Stimulated activated CD8-positive, alpha-beta memory T cell treated with anti-CD3 and anti-CD28 coated beads, Interleukin-15, amount 100 ng/mL, for 24 hours (primary cell): Measurements from ENCODE around the gene KRT77.
"Not testable (repeated sequence)": the region's sequence is repeated elsewhere in the genome, so short reads cannot be mapped to it uniquely, and the experiment has no call there.

Source experiments
- DNase-seq: peaks from one replicate; pipeline ENCODE4 v3.0.0-alpha.2; 2020; ENCODE audit warnings: low read depth

Gene KRT77

DNA sequence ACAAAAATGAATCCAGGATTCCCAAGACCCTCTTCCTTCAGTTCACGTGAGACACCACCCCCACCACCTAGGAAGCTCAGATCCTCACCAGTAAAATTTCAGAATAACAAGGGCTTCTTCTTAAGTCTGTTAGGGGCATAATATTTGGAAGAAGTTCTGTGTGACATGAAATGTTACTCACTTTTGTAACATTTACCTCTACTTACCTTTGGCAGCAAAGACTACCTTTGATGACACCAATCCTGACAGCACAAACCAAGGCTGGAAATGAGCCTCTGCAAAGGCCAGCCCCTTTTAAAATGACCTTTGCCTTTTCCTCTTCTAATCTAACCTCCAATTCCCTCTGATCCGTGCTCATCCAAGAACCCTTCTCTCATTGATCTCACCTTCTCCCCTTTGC, 19.4 kb upstream of the KRT77 start:
- no peak for DNase-seq

DNA sequence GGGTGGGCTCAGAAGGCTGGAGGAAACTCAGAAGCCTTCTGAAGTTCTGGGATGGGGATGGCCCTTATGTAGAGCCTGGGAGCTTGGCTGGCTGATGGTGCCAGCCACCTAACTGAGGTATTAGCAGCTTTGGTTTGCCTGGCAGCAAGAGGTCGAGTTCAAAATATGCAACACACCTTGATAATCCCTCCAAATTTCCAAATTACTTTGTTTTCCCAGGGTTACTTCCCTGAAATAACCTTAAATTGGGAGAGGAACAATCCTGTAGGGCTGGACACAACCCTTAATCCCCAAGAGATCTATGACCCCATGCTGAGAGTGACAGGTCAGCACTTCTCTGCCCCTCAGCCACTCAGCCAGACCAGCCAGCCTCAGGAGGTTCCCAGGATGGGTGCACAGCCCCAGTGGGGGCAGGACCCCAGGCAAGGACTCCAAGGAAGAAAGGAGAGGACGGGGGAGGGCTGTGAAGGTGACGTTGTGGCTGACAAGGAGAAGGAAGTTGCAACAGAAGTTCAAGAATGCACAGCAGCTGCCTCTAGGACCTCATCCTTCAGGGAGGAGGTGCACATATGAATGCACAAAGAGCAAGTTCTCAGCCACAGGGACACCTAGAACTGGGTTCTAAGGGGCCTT, 18.6 kb upstream of the KRT77 start:
- DNase-seq: no peak

DNA sequence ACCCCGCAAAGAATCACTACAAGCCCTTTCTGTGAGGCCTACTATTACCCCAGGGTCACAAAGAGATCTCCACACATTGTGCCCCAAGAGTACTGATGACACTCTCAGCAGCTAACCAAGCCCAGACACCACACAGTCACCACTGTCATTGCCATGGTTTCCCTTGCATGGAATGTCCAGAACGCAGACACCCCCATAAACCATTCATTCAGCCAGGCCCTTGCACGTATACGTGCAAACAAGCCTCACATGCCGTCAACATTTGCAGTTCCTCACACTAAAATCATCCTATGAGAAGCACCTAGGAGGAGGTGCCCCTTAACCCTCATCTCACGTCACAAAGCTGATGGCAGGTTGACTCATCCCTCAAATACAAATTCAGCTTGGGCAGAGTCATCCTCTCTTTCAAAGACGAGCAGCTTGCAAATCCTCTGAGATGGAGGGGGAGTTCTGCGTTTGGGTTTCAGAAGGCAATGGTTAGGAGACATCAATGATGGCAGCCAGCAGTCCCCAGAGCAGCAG, 17.1 kb upstream of the KRT77 start:
- DNase-seq: no peak

DNA sequence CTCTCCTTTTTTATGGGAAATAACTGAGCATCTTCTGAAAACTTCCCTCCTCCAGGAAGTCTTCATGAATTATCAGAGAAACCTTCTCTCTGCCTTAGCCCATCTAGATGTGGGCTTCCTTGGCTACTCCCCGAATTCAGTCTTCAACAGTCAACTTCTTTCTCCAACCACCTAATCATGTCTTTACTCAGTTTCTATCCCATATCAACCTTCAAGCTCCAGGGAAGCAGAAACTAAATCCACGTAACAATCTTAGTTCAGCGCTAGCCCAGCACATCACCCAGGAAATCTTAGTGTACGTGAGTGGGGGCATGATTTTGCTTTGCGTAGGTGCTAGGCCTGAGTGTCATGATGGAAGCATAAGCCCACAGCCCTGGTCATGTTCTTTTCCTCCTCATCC, 12.7 kb upstream of the KRT77 start:
- no peak for DNase-seq

DNA sequence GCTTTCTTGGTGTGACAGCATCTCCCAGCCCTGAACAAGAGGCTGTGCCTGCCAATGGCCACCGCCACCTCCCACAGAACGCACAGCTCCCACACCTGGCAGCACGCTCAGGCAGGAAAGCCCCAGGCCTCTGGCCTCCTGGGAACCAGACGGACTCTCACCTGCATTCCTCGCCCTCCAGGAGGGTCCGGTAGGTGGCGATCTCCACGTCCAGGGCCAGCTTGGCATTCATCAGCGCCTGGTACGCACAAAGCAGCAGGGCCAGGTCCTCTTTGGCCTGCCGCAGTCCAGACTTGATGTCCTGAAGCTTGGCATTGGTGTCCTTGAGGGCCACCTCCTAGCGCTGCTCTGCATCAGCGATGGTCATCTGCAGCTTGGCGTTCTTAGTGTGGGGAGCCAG, 12.1 kb upstream of the KRT77 start:
- DNase-seq: no peak

DNA sequence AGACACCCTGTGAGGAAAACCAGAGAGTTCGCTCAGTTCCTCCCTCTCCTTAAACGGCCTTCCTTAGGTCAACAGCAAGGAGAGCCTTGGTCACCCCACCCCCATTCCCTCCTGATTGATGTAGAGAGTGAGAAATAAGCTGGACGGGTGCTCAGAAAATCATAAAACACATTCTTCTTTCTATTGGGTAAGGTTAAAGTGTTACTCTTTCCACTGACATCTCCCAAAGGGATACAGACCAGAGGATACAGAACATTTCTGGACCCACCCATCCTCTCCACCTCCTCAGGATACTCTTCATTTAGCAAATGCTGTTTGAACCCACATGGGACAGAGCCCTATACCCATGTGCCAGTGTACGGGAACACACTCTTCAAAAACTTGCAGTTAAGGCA, 11.6 kb upstream of the KRT77 start:
- no peak for DNase-seq

DNA sequence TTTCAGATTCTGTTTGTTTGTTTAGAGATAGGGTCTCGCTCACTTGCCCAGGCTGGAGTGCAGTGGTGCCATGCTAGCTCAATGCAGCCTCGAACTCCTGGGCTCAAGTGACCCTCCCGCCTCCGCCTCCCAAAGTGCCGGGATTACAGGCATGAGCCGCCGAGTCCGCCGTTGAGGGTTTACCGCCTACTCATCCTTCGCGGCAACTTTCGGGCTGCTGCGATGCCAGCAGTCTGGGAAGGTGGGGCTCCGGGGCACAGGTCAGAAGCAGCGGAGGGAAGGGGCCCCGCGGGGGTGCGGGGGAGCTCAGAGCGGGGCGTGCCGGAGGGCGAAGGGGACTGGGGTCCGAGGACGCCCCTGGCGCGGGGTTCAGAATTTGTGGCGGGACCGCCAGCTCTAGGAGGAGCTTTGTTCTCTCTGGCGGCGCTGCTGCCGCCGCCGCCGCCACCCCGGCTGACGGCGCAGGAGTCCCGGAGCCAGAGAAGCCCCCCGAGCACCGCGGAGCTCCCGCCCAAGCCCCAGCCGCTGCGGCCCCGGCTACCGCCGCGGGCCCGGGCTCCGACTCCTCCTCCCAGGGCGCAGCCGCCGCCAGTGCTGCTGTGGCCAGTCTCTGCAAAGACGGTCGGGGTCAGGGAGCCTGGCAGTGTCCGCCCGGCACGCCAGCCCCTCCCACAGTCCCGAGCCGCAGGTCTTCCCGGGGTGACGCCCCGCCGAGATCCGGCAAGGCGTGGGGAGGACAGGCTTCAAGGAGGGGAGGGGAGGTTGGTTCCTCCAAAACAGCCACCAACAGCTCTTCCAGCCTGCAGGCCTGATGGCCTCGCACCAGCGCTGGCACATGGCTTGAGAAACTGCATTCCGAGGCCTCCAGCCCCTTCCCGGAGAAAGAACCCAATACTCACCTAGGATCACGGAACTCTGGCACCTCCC, 10.9 kb upstream of the KRT77 start:
- DNase-seq: no peak

DNA sequence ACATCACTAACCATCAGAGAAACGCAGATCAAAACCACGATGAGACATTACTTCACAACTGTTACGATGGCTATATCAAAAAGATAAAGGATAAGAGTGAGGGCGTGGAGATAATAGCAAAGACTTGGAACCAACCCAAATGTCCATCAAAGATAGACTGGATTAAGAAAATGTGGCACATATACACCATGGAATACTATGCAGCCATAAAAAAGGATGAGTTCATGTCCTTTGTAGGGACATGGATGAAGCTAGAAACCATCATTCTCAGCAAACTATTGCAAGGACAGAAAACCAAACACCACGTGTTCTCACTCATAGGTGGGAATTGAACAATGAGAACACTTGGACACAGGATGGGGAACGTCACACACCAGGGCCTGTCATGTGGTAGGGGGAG, 8.8 kb upstream of the KRT77 start:
- DNase-seq: not testable (repeated sequence)

DNA sequence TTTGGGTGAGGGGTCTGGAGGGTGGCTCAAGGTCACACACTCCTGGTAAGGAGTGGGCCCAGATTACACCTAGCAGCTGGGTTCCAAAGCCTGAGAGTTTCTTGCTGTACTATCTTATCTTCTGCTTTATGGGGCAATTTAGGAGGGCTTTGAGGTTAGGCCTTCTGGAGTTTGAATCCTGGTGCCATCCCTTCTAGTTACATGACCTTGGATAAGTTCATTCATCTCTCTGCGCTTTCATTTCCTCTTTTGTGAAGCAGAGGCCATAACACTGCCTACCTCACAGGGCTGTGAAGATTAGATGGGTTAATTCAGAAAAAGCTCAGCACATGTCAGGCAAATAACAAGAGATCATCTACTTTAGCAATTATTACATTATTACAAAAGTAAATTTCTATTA, 7.4 kb upstream of the KRT77 start:
- DNase-seq: no peak

DNA sequence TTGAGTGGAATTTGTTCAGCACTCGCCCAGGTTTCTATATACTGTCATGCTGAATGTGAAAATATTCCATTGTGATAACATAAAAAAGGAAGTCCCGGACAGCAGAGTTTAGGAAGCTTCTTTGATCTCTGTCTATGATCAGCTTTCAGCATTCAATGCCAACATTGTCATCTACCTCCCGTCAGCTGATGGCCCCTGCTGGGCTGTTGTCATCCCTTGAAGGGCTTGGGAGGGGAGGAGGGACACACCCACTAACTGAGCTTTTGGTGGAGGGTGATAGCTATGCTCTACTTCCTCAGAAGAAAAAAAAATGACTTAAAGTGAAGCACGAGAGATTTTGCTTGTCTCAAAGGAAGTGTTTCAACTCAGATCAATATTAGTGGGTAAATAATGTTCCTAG, 4.7 kb upstream of the KRT77 start:
- no peak for DNase-seq

DNA sequence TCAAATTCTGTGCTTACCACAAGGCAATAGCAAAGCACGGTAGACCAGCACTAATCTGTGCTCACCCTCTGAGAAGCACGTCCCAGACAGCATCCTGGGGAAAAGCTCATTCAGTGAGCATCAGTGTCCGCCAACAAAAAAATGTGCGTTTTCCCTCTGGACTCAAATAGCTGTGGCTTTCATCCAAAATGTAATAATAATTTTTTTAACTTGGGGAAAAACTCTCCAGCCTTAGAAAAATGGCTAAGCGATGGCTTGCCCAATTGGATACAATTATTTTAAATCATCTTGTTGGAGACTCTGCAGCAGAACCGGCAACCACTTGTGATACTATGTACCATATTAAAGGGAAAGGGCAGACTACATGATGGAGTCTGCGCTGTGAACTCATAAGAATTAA, 1.1 kb upstream of the KRT77 start:
- DNase-seq: no peak

DNA sequence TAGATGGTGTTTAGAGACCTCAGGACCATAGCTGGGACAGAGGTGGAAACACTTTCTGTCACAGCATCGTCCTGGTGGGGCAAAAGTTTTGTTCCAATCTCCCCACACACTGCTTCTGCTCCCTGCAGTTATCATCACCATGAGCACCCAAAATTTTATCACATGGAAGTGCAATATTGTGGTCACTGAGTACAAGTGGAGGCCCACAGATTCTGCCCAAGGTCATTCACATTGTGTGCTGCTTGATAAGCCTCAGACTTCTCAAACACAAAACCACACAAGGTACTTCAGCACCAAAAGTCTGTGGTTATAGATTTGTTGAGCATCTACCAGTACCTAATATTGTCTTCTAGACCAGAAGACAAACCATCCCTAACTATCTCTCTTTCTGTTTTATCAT, 554 bp upstream of the KRT77 start:
- no peak for DNase-seq

DNA sequence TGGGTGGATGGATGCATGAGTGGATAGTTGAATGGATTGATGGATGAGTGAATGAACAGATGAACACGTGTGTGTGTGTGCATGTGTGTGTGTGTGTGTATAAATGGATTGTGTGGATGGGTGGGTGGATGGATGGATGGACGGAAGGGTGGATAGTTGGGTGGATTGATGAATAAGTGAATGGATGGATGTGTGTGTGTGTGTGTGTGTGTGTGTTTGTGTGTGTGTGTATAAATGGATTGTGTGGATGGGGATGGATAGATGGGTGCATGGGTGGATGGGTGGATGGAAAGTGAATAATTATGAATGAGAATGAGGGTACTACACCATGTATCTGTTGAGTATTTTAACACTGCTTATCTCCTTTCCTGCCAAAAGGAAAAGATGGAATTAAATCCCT, 986 bp downstream of the KRT77 start:
- no peak for DNase-seq

DNA sequence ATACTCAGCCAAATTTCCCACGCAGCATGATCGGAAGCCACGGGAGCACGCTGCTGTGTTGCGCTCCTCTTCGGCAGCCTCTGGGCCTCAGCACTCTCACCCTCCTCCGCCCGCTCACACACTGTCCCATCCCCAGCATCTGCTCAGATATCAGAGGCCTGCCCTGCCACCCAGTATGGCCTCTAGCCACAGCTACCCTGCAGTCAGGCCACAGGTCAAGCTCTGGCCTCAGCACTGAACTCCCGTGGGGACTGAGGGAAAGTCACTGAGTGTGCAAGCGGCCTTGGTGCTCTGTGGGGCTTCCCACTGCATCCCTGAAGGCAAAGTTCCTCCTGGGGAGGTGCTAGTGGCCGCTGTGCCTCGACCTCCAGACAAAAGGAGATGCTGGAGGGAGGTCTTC, 2.0 kb downstream of the KRT77 start:
- no peak for DNase-seq

DNA sequence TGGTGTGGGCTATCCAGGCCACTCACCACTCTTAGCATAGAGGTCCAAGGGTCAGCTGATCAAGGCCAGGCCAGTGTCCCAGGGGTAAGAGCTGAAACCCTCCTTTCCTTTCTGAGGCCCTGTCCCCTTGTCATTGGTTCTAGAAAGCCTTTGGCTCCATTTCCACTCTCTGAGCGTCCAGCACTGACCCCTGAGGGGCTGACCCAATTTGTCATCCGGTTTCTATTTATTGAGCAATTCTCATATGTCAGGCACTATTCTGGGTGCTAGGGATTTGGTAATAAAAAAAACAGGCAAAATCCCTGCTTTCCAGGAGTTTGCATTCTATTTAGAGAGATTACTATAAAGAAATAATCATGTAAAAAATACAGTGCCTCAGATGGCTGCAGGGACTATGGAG, 3.4 kb downstream of the KRT77 start:
- no peak for DNase-seq

DNA sequence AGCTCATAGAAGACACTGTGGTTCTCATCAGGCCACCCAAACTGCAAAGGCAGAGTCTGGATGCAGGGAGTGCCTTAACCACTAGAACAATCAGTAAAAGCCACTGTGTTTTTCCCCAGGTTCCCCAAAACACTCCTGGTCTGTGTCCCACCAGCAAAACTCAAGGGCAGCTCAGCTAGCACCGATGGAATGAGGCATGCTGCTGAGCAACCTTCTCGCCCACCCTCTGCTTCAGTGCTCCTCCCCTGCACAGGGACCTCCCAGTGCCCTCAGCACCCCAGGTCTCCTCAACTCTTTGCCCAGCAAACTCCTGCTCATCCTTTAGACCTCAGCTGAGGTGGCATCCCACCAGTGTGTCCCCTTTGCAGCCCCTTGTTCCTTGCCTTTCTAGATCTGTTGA, 4.0 kb downstream of the KRT77 start:
- no peak for DNase-seq

DNA sequence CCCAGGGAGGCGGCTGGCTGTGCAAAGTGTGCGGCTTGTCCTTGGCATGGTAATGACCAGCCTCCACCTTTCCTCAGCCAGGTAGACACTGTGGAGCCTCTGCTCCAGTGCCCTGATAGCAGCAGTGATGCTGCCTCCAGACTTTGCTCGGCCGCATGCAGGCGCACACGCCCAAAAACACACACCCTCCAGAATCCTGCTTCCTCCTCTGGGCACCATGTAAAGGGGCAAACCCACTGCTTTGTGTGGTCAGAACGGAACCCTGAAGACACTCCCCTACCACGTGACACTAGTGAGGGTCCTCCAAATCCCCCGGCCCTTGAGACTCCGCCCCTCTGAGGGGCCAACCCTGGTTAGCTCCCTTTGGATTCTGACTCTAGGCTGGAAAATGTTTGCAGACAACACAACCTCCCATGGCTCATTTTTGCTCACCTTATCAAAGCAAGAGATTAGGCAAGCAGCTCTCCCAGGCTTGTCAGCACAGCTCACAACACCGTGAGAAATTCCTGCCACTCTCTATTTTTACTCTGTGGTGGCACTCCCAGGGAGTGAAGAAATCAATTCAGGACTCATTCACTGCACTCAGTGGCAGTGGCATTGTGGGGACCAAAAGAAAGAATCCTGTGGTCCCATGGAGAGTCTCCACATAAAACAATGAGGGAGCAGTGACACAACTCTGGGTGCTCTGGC, 4.5 kb downstream of the KRT77 start:
- no peak for DNase-seq

DNA sequence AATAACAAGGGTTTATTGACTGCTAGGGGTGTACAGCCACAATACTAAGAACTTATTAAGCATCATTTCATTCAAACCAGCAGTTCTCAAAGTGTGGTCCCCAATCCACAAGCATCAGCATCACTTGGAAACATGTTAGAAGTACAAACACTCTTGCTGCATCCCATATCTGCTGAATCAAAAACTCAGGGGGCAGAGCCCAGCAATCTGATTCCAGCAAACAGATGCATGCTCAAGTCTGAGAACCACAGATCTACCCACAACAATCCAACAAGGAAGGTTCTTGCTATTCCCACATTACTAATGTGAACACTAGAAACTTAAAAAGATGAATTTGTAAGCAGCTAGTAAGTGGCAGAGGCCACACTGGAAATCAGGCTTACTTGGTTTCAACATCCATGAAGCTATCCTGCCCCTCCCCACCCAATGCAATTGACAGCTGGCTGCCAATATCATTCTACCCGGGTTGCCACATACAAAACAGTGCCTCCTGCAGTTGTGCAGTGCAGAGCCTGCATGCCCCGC, 6.2 kb downstream of the KRT77 start:
- DNase-seq: no peak

DNA sequence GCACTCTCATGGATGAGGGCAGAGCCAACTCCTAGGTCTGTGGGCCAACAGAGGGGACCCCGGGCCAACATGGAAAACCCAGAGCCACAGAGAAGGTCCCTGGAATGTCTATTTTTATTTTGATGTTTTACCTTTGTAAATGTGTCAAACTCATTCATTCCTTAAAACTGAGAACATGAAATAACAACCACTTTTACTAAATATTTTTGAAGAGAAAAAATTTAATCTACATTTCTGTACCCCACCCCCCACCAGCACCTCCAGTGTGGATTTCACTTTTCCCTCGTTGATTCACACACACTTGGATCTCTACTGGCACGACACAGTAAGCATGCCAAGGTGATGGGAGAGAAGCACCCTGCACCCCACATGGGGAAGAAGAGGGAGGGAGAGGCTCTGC, 6.7 kb downstream of the KRT77 start:
- no peak for DNase-seq

DNA sequence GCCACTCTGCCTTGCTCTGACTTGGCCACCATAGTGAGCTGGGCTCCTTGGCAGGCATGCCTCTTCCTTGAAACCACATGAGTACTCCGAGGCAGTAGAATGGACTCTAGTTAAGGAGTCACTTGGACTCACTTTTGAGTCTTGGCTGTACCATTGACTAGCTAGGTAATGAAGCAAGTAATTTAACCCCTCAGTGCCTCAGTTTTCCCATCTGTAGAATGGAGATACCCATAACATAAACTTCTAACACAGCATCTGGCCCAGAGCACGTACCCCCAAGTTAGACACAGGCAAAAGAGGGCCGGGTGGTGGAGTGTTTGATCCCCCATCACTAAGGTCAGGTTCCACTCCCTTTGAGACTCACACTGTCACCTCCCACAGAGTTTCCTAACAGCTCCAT, 8.3 kb downstream of the KRT77 start:
- no peak for DNase-seq

DNA sequence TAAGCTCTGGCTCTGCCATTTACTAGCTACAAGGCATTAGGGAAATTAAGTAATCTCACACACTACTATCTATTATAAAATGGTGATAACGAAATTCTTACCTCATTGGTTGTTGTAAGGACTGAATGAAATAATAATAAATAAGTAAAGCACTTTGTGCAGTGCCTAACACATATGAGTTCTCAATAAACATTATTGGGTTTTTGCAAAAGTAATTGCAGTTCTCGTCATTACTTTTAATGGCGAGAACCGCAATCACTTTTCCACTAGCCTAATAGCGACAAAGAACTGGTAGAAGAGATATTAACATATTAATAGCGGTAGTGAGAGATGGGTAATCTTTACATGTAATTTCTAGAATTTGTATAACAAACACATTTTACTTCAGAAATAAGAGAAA, 9.2 kb downstream of the KRT77 start:
- no peak for DNase-seq

DNA sequence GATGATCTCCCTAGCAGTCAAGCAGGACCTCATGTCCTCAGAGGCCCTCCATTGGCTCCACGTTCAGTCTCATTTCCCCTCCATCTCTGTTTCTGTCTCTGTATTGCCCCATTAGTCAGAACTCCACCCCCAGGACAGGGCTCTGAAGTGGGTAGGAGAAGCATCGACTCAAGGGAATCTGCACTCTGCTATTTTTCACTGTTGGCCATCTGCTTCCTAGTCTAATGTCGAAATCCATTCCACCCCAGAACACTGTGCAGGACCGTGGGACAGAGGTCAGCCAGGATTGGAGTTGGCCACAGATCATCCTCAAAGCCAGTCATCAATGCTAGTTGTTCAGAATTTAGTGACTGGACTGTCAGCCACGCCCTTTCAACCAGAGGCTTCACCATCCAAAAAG, 10.1 kb downstream of the KRT77 start:
- no peak for DNase-seq

DNA sequence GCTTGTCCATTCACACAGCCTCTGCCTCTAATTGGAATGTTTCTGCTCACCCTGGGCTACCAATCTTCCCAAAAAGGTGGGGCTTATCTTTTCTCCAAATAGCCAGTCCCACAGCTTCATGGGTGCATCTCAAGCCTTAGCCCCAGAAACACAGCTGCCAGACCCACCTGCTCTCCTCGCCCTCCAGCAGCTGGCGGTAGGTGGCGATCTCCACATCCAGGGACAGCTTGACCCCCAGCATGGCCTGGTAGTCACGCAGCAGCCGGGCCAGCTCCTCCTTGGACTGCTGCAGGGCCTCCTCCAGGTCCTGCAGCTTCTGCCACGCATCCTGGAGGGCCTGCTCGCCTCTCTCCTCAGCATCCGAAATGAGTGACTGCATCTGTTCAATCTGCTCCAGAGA, 11.1 kb downstream of the KRT77 start:
- DNase-seq: no peak
